OCI-LY7 (cell line): Measurements from ENCODE around the gene UNC5B.

Experiments used
- CTCF ChIP-seq: fragments of 200-600 bp; sonication (generic); conservative IDR thresholded peaks from 2 replicates; pipeline ENCODE4 v1.5.1; 2014; ENCODE audit warnings: mild to moderate bottlenecking, antibody characterized with exemption, low read length, moderate library complexity, mixed read lengths
- EZH2phosphoT487 ChIP-seq: fragments of 200-600 bp; sonication (generic); IDR thresholded peaks from 2 replicates; pipeline ENCODE4 v1.6.1; 2018; ENCODE audit warnings: low read depth, borderline replicate concordance, mild to moderate bottlenecking, mixed run types, antibody characterized with exemption, low read length, moderate library complexity, mixed read lengths

DNA sequence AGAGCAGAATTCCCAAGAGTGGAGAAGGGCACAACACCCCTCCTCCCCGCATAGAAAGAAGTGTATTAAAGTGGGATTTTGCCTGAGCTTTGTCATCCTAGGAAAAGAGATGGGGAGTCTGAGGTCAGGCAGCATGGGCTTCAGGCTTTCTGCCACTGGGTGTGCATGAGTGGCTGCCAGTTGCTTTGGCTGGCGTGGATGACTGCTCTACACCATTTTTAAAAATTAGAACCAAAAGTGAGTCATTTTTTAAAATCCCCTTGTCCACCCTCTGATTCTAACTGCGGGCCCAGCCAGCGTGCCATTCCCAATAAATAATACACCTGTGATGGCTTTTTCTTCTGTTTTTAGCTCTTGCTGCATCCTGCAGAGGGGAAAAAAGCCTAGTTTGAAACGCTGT, 120.1 kb downstream of the UNC5B start:
- TF ChIP-seq CTCF: no peak
- no peak for TF ChIP-seq EZH2phosphoT487
